GM10266 (cell line): ENCODE measurements around the gene PARD6G.

ENCODE experiments used
- DNase-seq: peaks from one replicate; pipeline ENCODE4 v3.0.0; 2012; ENCODE audit errors: extremely low spot score
- TF ChIP-seq, protein P1 (sequence below): IDR thresholded peaks from 2 replicates; pipeline ENCODE4 v1.5.1; 2012; ENCODE audit warnings: mild to moderate bottlenecking, low read depth; ENCODE audit not compliant: control insufficient read depth, insufficient read depth; ENCODE audit errors: missing control alignments

PARD6G gene

DNA sequence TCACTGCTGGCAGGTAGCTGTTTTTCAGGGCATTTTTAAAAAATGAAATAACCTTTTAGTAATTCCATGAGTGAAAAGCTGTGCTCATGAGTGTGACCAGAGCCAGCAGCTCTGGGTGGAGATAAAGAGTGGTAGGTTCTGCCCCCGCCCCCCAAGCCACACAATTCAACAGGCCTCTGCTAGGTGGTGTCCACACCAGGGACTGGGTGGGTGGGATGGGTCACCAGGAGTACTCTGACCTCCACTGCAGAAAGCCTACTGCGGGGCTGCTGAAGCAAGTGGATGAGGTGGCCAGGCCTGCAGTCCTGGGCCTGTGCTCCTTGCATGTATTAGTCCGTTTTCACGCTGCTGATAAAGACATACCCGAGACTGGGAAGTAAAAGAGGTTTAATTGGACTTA is 15.3 kb downstream of the PARD6G start:
- TF ChIP-seq, protein P1, sequence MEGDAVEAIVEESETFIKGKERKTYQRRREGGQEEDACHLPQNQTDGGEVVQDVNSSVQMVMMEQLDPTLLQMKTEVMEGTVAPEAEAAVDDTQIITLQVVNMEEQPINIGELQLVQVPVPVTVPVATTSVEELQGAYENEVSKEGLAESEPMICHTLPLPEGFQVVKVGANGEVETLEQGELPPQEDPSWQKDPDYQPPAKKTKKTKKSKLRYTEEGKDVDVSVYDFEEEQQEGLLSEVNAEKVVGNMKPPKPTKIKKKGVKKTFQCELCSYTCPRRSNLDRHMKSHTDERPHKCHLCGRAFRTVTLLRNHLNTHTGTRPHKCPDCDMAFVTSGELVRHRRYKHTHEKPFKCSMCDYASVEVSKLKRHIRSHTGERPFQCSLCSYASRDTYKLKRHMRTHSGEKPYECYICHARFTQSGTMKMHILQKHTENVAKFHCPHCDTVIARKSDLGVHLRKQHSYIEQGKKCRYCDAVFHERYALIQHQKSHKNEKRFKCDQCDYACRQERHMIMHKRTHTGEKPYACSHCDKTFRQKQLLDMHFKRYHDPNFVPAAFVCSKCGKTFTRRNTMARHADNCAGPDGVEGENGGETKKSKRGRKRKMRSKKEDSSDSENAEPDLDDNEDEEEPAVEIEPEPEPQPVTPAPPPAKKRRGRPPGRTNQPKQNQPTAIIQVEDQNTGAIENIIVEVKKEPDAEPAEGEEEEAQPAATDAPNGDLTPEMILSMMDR: no peak
- DNase-seq: no peak

DNA sequence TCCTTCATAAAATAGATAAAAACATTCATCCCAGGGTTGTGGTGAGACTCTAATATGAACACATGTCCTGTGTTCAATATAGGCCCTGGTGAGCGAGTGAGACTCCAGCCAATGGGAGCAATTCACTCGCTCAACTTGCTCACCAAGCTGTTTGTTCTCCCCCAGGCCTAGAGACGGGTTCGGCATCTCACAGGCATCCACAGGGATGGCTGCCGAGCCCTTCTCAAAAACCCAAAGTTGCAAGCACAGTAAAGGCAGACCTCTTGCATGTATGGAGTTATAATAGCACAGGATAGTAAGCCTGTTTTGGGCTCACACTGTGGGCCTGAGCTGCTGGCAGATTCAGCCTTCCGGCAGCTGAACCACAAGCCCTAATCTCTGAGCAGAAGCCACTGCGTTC is 15.7 kb downstream of the PARD6G start:
- TF ChIP-seq, protein P1: no peak
- no peak for DNase-seq

DNA sequence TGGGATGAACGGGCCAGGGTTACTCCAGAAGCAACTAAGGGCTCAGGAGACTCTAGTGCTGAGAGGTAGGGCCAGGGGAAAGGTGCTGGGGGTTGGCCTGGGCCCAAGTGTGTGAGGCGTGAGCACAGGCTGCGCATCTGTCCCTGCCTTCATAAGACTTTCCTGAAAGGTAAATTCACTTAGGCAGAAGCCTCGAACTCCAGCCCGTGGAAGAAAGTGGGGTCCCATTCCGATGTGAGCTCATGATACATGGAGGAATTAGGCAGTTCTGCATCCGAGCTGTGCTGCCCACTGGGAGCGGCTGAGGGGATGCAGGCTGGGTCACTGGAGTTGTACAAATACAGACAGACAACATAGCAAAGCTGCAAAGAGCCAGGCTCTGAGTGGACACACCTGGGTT is 16.2 kb downstream of the PARD6G start:
- TF ChIP-seq, protein P1: no peak

GRCh38 chr18:80229766-80230745 is 17.3 kb downstream of the PARD6G start:
- DNase-seq: no peak
- TF ChIP-seq, protein P1: no peak

More for the DNA sequence above, 16.2 kb downstream of the PARD6G start:
- no peak for DNase-seq

DNA sequence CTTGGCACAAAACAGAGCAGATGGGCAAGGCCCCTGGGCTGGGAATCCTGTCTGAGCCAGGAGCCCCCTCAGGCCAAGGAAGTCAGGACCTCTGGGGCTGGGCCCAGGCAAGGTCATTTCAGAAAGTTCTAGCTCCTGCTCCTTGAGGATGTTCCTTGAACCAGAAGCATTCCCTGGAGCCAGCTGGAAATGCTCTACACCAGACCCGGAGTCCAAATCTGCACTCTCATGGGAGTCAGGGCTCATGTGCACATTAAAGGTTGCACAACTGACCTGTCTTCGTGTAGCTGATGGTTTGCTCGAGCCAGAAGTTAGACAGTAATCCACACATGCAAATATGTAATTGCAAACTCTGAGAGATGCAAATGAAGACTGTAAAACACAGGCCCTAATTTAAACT is 18.0 kb downstream of the PARD6G start:
- no peak for DNase-seq
- TF ChIP-seq, protein P1: no peak

- DNase-seq: no peak
- TF ChIP-seq, protein P1: no peak
These were observed 19.1 kb downstream of the PARD6G start for GRCh38 chr18:80228051-80228848.
